GM21717 (cell line): Measurements from ENCODE around the gene RXFP2.

Experiments used
- ATAC-seq: cut with Tn5 transposase; IDR thresholded peaks from one replicate; pipeline ENCODE4 v1.9.1; 2021; ENCODE audit warnings: mild to moderate bottlenecking, moderate library complexity; ENCODE audit not compliant: unreplicated experiment

Gene RXFP2

GRCh38 chr13:31824705-31825517 is 85.6 kb downstream of the RXFP2 start:
- no peak for ATAC-seq

- no peak for ATAC-seq
These were observed 87.2 kb downstream of the RXFP2 start for GRCh38 chr13:31826521-31826920.

GRCh38 chr13:31827707-31828106 is 88.4 kb downstream of the RXFP2 start:
- ATAC-seq, result no peak

GRCh38 chr13:31835932-31836331 is 96.6 kb downstream of the RXFP2 start:
- no peak for ATAC-seq

- ATAC-seq, result no peak
These were observed 103.7 kb downstream of the RXFP2 start for GRCh38 chr13:31843044-31843443.

GRCh38 chr13:31846182-31846938 is 107.0 kb downstream of the RXFP2 start:
- peak; percentile 97 for ATAC-seq

GRCh38 chr13:31846961-31847752 is 107.8 kb downstream of the RXFP2 start:
- ATAC-seq, result peak; percentile 5

GRCh38 chr13:31848621-31849020 is 109.3 kb downstream of the RXFP2 start:
- no peak for ATAC-seq

- ATAC-seq, result no peak
These were observed 109.9 kb downstream of the RXFP2 start for GRCh38 chr13:31849206-31849605.

- no peak for ATAC-seq
These were observed 110.8 kb downstream of the RXFP2 start for GRCh38 chr13:31850041-31850555.

GRCh38 chr13:31851216-31851615 is 111.9 kb downstream of the RXFP2 start:
- ATAC-seq, result no peak
